NCI-H82 (cell line): ENCODE measurements around the gene GRK5.
"Not testable (repeated sequence)": the region's sequence is repeated elsewhere in the genome, so short reads cannot be mapped to it uniquely, and the experiment has no call there.

Experiments
- DNase-seq: peaks from one replicate; lab custom pipeline; 2025; lab: John Stamatoyannopoulos, UW

GRK5 gene

DNA sequence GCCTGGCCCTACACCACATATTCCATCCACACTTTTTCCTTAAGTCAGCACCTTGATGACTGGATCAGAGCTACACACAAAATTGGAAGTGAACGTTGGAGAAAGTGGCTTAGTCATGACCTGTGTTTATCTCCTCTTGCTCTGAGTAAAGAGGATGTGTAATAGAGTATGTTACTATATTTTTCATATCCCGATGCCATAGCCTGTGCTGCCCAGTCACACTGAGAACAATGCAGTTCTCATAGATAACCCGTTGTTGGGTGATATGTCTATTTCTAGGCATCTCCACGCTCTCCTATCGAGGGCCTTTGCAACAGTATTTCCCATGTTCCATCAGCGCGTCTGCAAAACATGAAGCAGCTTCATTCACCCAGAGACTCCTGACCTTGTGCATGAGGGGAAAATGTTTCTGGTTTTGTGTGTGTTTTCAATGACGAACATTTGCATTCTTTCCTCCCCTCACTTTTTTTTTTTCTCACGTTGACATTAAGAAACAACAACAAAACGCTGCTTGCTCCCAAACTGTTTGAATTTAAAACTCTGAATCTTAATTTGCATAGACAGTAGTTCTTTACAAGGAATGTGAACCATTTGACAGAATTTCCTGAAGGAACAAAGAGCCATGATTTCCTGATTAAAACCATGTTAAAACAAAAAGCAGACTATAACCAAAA is 43.4 kb downstream of the GRK5 start:
- DNase-seq: no peak

DNA sequence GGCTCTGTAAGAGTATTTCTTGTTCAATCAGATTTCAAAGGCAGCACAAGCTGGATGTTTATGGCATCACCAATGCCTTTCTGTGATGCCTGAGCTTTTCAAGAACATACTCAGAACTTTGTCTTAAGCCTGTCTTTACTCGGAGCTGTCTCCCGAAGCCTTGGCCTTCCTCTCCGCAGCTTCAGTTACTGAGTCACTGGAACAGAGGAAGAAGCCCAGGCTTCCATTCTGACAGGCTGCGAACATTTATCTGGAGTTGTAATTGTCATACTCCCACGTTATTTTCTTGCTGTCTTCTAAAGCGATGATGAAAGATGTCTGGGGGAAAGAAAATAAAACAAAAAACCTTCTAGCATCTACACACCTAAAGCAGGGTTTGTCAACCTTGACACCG is 43.9 kb downstream of the GRK5 start:
- peak; percentile 16 for DNase-seq

DNA sequence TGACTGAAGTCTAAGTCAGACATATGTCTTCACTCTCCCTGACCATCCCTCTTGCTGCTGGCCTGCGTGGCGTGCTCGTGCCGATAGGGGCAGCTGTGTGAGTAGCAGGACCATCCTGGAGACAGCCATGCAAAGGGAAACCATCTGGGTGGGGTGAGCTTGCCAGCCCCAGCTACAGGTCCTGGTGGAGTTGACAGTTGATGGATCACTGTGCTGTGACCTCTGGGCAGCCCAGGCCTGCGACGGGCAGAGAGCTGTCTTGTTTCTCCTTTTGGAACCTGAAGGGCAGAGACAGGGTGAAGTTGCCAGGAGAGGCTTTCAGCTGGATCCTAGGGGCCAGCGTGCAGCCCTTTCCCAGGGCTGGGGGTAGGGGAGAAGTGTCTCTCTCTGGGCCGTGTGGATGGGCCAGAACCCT is 44.7 kb downstream of the GRK5 start:
- DNase-seq: peak; percentile 26

GRCh38 chr10:119252470-119253151 is 45.2 kb downstream of the GRK5 start:
- DNase-seq: no peak

DNA sequence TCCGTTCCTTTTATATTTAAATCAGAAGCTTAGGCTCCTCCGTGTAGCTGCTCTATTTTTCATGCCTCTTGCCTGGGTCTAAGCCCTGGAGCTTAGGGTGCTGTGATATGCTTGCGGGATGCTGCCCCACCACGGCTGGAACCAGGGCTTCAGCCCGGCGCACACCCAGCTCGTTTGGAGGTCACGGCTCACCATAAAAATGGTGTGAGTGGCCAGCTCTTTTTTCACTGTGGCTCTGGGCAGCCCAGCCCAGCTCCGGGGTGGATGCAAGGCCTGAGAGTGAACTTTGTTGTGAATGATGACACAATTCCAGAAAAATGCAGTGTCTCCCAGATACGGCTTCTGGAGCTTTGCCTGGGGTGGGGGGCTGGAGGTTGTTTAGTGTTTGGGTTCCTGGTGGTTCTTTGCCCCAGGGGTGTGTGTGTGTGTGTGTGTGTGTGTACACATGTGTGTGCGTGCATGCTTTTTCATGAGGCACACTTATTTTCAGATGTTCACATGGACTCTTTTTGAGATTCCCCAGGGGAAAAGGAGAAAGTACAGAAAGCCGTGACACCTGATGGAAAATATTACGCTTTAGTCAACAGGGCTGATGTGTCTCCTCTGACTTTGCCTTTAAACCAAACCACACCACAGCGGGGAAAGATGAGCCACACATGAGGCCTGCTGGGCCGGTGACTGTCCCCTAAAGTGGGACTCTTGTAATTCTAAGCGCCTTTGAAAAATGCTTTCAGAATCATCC is 46.2 kb downstream of the GRK5 start:
- DNase-seq: peak; percentile 50

- DNase-seq: peak; percentile 32
These were observed 47.0 kb downstream of the GRK5 start for GRCh38 chr10:119254335-119254734.

DNA sequence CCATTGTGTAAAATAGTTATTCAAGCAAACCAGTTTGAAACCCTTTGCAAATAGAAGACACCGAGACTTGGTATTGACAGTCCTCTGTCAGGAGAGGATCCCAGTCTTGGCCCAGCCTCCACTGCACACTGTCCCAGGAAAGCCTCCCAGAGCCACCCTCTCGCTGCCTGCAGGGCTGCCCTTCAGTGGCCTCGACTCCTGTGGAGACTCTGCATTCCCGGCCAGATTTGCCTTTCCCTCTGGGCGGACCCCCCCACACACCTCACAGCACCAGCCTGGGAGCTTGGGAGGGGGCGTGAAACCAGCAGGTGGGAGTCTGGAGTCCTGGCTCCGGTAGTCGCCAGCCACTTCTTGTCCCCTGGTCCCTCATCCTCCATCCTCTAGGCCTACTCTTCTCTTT is 48.7 kb downstream of the GRK5 start:
- no peak for DNase-seq

DNA sequence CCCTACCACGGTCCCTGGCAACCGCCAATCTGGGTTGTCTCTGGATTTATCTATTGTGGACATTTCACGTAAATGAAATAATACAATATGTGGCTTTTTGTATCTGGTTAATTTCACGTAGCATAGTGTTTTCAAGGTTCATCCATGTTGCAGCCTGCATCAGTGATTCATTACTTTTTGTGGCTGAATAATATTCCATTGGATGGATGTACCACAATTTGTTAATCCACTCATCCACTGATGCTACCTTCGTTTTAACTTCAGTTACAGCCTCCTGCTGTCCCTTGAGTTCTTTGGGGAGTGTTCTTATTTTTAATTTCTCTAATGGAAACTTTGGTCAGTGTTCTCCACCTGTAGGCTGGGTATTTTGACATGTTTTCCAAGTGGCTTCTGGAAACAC is 49.5 kb downstream of the GRK5 start:
- no peak for DNase-seq

GRCh38 chr10:119257899-119258419 is 50.6 kb downstream of the GRK5 start:
- DNase-seq: no peak

DNA sequence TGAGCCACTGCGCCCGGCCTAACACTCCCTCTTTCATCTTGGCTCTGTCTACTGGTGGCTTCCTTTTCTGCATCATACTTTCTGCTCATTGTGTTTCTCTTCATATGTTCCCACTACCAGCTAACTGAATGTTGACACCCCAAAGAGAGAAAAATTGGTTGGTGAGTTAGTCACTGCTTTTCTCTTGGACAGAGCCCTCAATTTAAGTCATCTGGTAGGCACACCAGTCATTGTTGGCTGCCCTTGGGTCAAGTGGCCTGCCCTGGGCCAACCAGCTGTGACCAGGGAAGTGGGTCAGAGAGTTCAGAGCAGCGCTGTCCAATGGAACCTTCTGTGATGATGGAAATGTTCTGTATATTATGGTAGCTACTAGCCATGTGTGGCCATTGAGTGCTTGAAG is 52.0 kb downstream of the GRK5 start:
- no peak for DNase-seq

DNA sequence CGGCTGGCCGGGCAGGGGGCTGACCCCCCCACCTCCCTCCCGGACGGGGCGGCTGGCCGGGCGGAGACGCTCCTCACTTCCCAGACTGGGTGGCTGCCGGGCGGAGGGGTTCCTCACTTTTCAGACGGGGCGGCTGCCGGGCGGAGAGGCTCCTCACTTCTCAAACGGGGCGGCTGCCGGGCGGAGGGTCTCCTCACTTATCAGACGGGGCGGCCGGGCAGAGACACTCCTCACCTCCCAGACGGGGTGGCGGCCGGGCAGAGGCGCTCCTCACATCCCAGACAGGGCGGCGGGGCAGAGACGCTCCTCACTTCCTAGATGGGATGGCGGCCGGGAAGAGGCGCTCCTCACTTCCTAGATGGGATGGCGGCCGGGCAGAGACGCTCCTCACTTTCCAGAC is 53.6 kb downstream of the GRK5 start:
- DNase-seq: not testable (repeated sequence)

GRCh38 chr10:119263951-119264617 is 56.7 kb downstream of the GRK5 start:
- DNase-seq: peak; percentile 90

DNA sequence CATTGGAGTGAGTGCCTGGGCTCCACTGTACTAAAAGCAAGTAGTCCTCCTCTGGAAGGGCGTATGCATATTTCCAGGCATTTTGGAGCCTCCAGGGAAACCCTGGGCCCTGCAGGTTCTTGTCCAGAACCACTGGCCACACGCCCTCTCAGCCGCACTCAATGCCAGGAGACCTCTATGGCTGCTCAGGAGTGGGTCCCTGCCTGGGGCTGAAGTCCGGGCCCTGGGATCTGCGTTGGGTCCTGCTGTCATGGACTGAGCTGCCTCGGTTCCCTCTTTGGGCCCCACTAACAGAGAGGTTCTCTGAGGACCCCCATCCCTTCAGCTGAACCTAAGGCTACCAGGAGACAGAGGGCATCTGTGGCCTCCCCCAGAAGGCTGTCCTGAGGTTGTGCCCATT is 58.3 kb downstream of the GRK5 start:
- no peak for DNase-seq

DNA sequence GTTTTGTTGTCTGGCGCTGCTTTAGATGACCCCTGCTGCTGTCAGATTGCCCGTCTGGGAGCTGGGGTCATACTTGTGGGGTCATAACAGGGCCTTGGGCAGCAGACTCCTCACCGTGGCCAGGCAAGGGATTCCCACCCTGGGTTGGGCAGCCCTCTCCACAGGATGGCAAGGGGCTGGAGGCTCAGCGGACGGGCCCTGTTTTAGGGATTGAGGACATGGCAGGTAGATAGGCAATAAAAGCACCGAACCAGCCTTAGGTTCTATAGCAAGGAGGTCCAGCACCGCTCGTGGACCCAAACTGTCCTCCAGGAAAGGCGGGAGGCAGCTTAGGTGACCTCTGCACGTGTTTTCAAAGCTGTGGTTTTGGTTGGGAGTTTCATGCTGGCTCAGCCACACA is 60.0 kb downstream of the GRK5 start:
- DNase-seq: no peak

- no peak for DNase-seq
These were observed 61.1 kb downstream of the GRK5 start for GRCh38 chr10:119268428-119268827.

DNA sequence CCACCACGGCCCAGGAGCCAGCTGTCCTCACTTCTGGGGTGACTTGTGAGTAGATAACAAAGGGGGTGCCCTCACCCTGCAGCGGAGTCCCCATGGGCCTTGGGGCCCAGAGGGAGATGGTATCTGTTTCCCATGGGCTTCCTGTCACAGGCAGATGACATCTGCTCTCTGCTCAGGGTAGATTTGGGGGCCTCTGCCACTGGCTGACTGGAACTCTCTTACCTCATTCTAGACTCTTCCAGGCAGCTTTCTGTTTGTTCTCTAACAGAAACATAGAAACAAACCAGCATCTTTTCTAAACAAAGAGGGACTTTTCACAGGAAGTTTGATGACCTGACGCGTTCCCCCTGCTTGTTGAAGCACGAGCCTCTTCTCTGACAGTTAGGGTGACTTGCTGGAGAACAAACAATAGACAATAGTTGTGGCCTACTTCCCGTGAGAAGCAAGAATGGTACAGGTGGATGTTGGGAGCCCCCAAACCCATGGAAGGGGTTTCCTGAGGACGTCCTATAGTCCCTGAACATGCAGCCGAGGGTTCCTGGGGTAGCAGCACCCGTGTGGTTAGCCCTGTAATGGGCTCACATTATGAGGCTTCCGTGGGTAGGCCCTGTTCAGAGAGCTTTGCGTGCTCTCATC is 61.6 kb downstream of the GRK5 start:
- no peak for DNase-seq

- no peak for DNase-seq
These were observed 62.4 kb downstream of the GRK5 start for GRCh38 chr10:119269737-119270136.

- no peak for DNase-seq
These were observed 63.5 kb downstream of the GRK5 start for GRCh38 chr10:119270762-119271366.

DNA sequence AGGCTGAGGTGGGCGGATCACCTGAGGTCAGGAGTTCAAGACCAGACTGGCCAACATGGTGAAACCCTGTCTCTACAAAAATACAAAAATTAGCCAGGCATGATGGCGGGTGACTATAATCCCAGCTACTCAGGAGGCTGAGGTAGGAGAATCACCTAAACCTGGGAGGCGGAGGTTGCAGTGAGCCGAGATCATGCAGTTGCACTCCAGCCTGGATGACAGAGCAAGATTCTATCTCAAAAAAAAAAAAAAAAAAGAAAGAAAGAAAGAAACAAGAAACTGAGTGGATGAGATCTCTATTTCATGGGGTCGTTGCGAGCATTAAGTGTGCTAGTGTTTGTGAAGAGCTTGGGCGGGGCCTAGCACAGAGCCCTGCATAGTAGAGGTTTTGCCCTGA is 65.0 kb downstream of the GRK5 start:
- DNase-seq: not testable (repeated sequence)

GRCh38 chr10:119272736-119273135 is 65.4 kb downstream of the GRK5 start:
- no peak for DNase-seq

DNA sequence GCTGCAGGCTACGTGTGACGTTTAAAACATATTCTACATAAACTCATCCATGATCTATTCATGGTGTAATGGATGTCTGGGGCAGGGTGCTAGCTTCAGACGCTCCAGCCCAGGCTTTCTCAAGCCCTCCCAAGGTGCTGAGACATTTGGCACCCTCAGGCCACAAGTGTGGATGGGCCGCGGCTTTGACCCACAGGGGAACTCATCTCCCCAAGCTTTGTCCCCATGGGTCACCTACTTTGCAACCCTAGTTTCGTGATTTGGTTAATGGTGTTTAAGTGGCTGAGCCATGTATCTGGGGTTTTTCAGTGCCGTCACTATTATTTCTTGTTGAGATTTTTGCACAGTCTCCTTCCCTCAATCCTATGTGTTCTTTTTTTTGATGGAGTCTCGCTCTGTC is 66.0 kb downstream of the GRK5 start:
- DNase-seq: no peak
